GM13976 (cell line): ENCODE measurements around the gene TNS3.
"Not testable (repeated sequence)": the region's sequence is repeated elsewhere in the genome, so short reads cannot be mapped to it uniquely, and the experiment has no call there.

ENCODE experiments used
- DNase-seq: peaks from one replicate; pipeline ENCODE4 v3.0.0; 2012; ENCODE audit warnings: low spot score
- in situ Hi-C: fragments of 300-500 bp; cut with MboI; formaldehyde crosslinking; loops from one replicate; pipeline ENCODE4 v1.12.0; 2022; ENCODE audit warnings: low sequenced_read_pairs, mixed read lengths, inconsistent platforms; ENCODE audit not compliant: unreplicated experiment
- TF ChIP-seq, protein P1 (sequence below): IDR thresholded peaks from 2 replicates; pipeline ENCODE4 v1.5.1; 2012; ENCODE audit warnings: borderline replicate concordance, mild to moderate bottlenecking; ENCODE audit not compliant: insufficient read depth; ENCODE audit errors: extremely low read depth, missing control alignments, control extremely low read depth

TNS3 gene

DNA sequence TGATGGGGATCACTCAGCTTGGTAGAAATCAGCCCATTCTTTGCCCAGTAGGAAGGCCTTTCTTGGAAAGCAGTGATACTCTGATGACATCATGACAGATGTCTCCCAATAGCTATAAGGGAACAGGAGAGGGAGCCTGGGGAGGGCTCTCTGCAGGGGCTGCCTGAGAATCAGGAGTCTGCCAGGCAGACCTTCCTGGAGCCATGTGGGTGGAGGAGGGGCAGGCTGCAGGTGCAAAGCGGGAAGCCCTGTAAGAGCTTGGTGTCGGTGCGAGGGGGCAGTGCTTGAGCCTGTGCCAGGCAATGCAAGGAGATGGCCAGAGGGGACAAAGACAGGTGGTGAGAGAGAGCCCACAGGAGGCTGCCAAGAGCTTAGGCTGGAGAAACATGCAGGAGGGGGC is 5.0 kb upstream of the TNS3 start:
- no peak for DNase-seq
- TF ChIP-seq, protein P1, sequence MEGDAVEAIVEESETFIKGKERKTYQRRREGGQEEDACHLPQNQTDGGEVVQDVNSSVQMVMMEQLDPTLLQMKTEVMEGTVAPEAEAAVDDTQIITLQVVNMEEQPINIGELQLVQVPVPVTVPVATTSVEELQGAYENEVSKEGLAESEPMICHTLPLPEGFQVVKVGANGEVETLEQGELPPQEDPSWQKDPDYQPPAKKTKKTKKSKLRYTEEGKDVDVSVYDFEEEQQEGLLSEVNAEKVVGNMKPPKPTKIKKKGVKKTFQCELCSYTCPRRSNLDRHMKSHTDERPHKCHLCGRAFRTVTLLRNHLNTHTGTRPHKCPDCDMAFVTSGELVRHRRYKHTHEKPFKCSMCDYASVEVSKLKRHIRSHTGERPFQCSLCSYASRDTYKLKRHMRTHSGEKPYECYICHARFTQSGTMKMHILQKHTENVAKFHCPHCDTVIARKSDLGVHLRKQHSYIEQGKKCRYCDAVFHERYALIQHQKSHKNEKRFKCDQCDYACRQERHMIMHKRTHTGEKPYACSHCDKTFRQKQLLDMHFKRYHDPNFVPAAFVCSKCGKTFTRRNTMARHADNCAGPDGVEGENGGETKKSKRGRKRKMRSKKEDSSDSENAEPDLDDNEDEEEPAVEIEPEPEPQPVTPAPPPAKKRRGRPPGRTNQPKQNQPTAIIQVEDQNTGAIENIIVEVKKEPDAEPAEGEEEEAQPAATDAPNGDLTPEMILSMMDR: no peak
- in situ Hi-C loops: no loop called here

DNA sequence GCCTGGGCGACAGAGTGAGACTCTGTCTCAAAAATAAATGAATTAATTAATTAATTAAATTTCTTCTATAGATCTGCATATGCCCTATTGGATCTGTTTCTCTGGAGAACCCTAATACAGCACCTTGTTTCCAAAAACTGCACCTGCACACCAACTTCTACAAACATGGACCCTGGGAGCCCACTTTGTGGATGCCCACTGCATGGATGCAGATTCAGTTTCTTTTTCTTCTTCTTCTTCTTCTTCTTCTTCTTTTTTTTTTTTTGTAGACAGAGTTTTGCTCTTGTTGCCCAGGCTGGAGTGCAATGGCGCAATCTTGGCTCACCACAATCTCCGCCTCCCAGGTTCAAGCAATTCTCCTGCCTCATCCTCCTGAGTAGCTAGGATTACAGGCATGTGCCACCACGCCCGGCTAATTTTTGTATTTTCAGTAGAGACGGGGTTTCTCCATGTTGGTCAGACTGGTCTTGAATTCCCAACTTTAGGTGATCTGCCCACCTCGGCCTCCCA is 4.3 kb upstream of the TNS3 start:
- DNase-seq, in situ Hi-C loops: not testable (repeated sequence)

DNA sequence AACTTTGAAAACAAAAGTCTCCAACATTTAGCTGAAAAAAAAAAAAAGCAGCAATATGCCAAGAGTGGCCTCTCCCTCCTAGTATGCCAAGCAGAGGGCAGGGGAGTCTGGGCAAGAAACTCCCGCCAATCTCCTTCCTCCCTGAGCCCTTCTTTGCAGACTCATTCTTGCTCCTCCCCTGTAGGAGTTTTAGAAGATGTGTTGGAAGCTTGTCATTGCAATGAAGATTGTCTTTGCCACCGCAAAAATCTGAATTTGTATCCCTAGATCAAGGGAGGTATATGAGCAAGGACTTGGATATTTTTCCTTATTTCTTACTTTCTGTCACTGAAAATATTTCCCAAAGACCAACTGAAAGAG is 2.6 kb upstream of the TNS3 start:
- DNase-seq: no peak
- in situ Hi-C loops: no loop called here
- TF ChIP-seq, protein P1: no peak

DNA sequence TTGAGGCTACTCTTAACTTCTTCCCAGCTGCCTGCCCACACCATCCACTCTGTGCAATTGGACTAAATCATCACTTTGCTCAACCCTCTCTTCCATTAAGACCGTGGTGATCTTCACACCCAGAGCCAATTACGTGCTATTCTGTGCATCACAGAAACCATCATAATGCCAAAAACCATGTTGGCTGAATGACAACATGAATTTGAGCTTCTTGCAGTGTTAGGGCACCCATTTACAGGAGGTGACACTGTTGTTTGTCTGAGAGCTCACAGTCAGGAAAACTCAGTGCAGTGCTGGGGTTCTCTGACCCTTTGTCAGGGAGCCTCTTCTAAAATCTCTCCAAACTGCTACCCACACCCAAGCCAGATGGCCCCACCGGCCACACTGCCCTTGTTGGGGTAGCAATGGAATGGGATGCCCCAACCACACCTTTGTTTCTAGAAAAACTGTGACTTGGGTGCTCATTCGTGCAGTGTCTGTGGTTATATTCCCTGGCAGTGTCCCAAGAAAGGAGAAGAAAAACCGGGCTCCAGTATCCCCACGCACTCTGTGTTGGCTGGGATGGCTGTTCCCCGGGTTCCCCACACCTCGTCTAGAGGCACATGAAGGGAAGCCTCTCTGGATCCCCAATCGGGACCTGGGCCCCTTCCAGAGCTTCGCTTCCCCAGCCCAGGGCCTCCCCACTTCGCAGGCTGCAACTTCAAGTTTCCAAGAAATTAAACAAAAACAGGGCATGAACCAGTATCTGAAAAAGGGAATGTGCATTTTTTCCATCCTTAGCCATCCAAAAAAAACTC is 2.0 kb upstream of the TNS3 start:
- no peak for DNase-seq
- in situ Hi-C loops: no loop called here
- TF ChIP-seq, protein P1: no peak

DNA sequence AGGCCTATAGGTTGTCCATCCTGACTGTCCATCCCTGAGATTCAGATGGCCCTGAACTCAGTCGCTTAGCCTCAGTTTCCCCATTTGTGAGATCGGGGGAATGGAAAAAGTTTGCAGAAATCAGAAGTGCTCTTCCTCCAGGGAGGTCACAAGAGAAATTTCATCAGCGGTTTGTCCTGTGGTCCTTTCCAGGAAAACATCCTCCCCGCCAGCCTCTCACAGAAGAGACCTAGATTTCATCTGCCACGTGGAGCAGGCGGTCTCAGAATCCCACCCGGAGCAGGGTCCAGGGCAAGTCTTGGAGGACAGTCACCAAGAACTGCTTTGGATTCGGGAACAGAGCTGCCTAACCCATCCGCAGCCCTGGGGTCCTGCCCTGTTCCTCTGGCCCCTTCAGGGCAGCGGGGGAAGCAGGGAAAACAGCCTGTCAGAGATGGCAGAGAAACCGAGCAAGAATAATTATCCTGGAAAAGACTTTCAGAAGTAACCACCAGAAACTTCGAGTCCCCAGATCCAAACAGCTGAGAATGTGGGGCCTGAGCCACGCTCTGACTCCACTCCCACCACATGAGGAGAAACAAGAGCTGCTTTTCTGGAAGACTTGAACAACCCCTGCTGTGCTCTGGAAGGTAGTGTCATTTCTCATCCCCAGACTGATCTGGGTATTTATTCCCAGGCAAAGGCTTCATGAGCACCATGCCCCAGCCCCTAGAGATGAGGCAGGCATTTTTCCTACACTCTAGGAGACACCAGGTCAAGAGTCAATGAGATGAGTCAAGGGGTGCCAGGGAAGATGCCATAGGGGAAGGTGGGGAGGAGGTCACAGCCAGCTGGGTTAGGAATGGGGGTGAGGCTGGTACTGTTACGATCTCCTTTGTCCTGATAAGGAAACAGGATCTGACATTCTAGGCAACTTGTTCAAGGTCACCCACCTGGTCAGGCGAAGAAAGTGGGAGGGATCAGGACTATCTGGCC is 1.1 kb upstream of the TNS3 start:
- DNase-seq: no peak
- TF ChIP-seq, protein P1: no peak
- in situ Hi-C loops: no loop called here

DNA sequence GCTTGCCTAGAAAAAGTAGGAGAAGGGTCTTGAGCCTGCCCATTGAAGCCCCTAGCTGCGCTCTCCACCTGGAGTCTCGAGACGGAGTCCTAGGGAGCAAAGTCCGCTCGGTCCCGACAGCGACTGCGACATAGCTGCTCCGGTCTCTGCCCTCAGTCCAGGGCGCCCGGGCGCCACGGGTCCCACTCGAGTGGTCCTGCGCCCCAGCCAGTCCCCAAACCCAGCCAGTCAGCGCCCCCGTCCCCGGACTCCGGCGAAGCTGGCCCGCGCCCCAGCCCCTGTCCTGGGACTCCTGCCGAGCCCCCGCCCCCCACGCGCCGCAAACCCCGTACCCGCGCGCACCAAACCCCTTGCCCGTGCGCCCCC is 490 bp downstream of the TNS3 start:
- DNase-seq: no peak
- in situ Hi-C loops: no loop called here
- TF ChIP-seq, protein P1: no peak
